Astrocyte (in vitro differentiated cells and primary cell): ENCODE data around the gene MAPKAPK3. TPM values are rescaled to one million over a fixed set of nuclear protein-coding genes. Genes with fewer than 3 reads are reported as not detected.

Experiments used
- DNase-seq: peaks from one replicate; pipeline ENCODE4 v3.0.0-alpha.2; 2010; ENCODE audit warnings: low read depth
- FAIRE-seq: peaks from 2 replicates; lab custom pipeline; 2011; peaks lifted over from hg19 to GRCh38; lab: Jason Lieb, UNC
- H2AFZ ChIP-seq: 2 replicates; pipeline ENCODE4 v1.6.0; 2012; ENCODE audit warnings: low read depth, low read length, inconsistent platforms
- H3K27ac ChIP-seq: 2 replicates; pipeline ENCODE4 v1.5.1; 2011; ENCODE audit warnings: low read depth, low read length, inconsistent platforms
- H3K27me3 ChIP-seq: 2 replicates; pipeline ENCODE4 v1.6.0; 2011; ENCODE audit warnings: low read length, inconsistent platforms; ENCODE audit not compliant: insufficient read depth
- H3K36me3 ChIP-seq: 2 replicates; pipeline ENCODE4 v1.5.1; 2011; ENCODE audit warnings: low read length, inconsistent platforms; ENCODE audit not compliant: insufficient read depth
- H3K4me1 ChIP-seq: 2 replicates; pipeline ENCODE4 v1.5.1; 2011; ENCODE audit warnings: low read length, inconsistent platforms; ENCODE audit not compliant: insufficient read depth
- H3K4me2 ChIP-seq: 2 replicates; pipeline ENCODE4 v1.6.0; 2012; ENCODE audit warnings: low read length, inconsistent platforms
- H3K4me3 ChIP-seq: 2 replicates; pipeline ENCODE4 v1.5.1; 2011; ENCODE audit warnings: low read depth, mild to moderate bottlenecking, low read length, inconsistent platforms; ENCODE audit not compliant: insufficient read depth
- H3K79me2 ChIP-seq: 2 replicates; pipeline ENCODE4 v1.6.0; 2012; ENCODE audit warnings: mild to moderate bottlenecking, low read length, inconsistent platforms; ENCODE audit not compliant: insufficient read depth
- H3K9ac ChIP-seq: 2 replicates; pipeline ENCODE4 v1.6.0; 2012; ENCODE audit warnings: mild to moderate bottlenecking, low read length, inconsistent platforms
- H3K9me3 ChIP-seq: 2 replicates; pipeline ENCODE4 v1.5.1; 2012; ENCODE audit warnings: low read depth, mild to moderate bottlenecking, low read length, inconsistent platforms; ENCODE audit not compliant: insufficient read depth
- H4K20me1 ChIP-seq: 2 replicates; pipeline ENCODE4 v1.6.0; 2012; ENCODE audit warnings: low read length, inconsistent platforms; ENCODE audit not compliant: insufficient read depth
- H3K27ac Mint-ChIP-seq: one replicate; pipeline ENCODE4 v1.8.0; 2021; ENCODE audit warnings: mild to moderate bottlenecking, mixed read lengths; ENCODE audit not compliant: unreplicated experiment
- H3K27me3 Mint-ChIP-seq: one replicate; pipeline ENCODE4 v1.8.0; 2021; ENCODE audit warnings: low read depth, mixed read lengths; ENCODE audit not compliant: unreplicated experiment
- H3K36me3 Mint-ChIP-seq: one replicate; pipeline ENCODE4 v1.8.0; 2021; ENCODE audit warnings: low read depth, mixed read lengths; ENCODE audit not compliant: unreplicated experiment
- H3K4me1 Mint-ChIP-seq: one replicate; pipeline ENCODE4 v1.8.0; 2021; ENCODE audit warnings: low read depth, mixed read lengths; ENCODE audit not compliant: unreplicated experiment
- H3K4me3 Mint-ChIP-seq: one replicate; pipeline ENCODE4 v1.8.0; 2021; ENCODE audit warnings: mild to moderate bottlenecking, moderate library complexity, mixed read lengths; ENCODE audit not compliant: unreplicated experiment
- H3K9me3 Mint-ChIP-seq: one replicate; pipeline ENCODE4 v1.8.0; 2021; ENCODE audit warnings: mild to moderate bottlenecking, mixed read lengths; ENCODE audit not compliant: unreplicated experiment
- CTCF ChIP-seq: IDR thresholded peaks from 2 replicates; pipeline ENCODE4 v1.5.1; 2011; ENCODE audit warnings: low read depth, mild to moderate bottlenecking, inconsistent platforms, low read length, moderate library complexity; ENCODE audit not compliant: insufficient read depth
- EZH2 ChIP-seq: IDR thresholded peaks from 2 replicates; pipeline ENCODE4 v1.6.1; 2012; ENCODE audit warnings: mild to moderate bottlenecking, low read length, inconsistent platforms; ENCODE audit not compliant: insufficient read depth
- total RNA-seq: library from RNA; stranded (reverse); gene quantifications from 2 replicates; pipeline ENCODE4 v1.2.1, GENCODE V29; 2021

The MAPKAPK3 gene
- total RNA-seq, 1 donor from 2014 or later, result 23.4 TPM

GRCh38 chr3:50577348-50577747 lies 39.6 kb upstream of the MAPKAPK3 start:
- Histone ChIP-seq H3K4me3 (no peak overlapping the region), H4K20me1 (no peaks in the 10 kb centered on the region), H3K4me2 (no peak overlapping the region), H2AFZ (no peak overlapping the region), H3K36me3 (peaks cover 2% of the 10 kb centered on the region), H3K27ac (no peak overlapping the region), H3K27me3 (no peaks in the 10 kb centered on the region), H3K9me3 (no peaks in the 10 kb centered on the region), H3K4me1 (no peaks in the 10 kb centered on the region), H3K79me2 (no peaks in the 10 kb centered on the region), H3K9ac (no peak overlapping the region)
- FAIRE-seq (no peak), DNase-seq (no peak)
- Mint-ChIP-seq H3K27ac (no peak overlapping the region), H3K27me3 (no peaks in the 10 kb centered on the region), H3K9me3 (no peaks in the 10 kb centered on the region), H3K36me3 (peaks cover 17% of the 10 kb centered on the region), H3K4me1 (no peaks in the 10 kb centered on the region), H3K4me3 (no peak overlapping the region)
- TF ChIP-seq EZH2 (no peak), CTCF (no peak)

- TF ChIP-seq CTCF, result no peak
- no peak for TF ChIP-seq EZH2
- no peak overlapping the region for H3K4me3 Mint-ChIP-seq
- no peak overlapping the region for H3K27ac Mint-ChIP-seq
- H3K27me3 Mint-ChIP-seq, result no peaks in the 10 kb centered on the region
- no peak overlapping the region for H2AFZ ChIP-seq
- peaks cover 8% of the 10 kb centered on the region for H3K4me1 Mint-ChIP-seq
- H3K4me1 ChIP-seq, result no peaks in the 10 kb centered on the region
- no peaks in the 10 kb centered on the region for H3K27me3 ChIP-seq
- H3K9me3 Mint-ChIP-seq, result no peaks in the 10 kb centered on the region
- no peaks in the 10 kb centered on the region for H3K9me3 ChIP-seq
- DNase-seq (no peak), FAIRE-seq (no peak)
- H3K79me2 ChIP-seq, result no peaks in the 10 kb centered on the region
- H3K27ac ChIP-seq, result no peak overlapping the region
- peaks cover 20% of the 10 kb centered on the region for H3K36me3 Mint-ChIP-seq
- peaks cover 2% of the 10 kb centered on the region for H3K36me3 ChIP-seq
- H3K9ac ChIP-seq, result no peak overlapping the region
- no peaks in the 10 kb centered on the region for H4K20me1 ChIP-seq
- H3K4me2 ChIP-seq, result no peak overlapping the region
- H3K4me3 ChIP-seq, result no peak overlapping the region
Measured at GRCh38 chr3:50580683-50581458, 36.1 kb upstream of the MAPKAPK3 start.

- H3K79me2 ChIP-seq, result no peaks in the 10 kb centered on the region
- FAIRE-seq (no peak), DNase-seq (no peak)
- Mint-ChIP-seq H3K9me3 (no peaks in the 10 kb centered on the region), H3K27ac (no peak overlapping the region), H3K4me3 (no peak overlapping the region), H3K36me3 (peaks cover 20% of the 10 kb centered on the region), H3K4me1 (peaks cover 8% of the 10 kb centered on the region), H3K27me3 (no peaks in the 10 kb centered on the region)
- no peak overlapping the region for H3K27ac ChIP-seq
- TF ChIP-seq EZH2 (no peak), CTCF (no peak)
- H3K4me3 ChIP-seq, result no peak overlapping the region
- no peak overlapping the region for H2AFZ ChIP-seq
- no peaks in the 10 kb centered on the region for H3K4me1 ChIP-seq
- H3K9ac ChIP-seq, result no peak overlapping the region
- H3K36me3 ChIP-seq, result peaks cover 2% of the 10 kb centered on the region
- no peaks in the 10 kb centered on the region for H3K9me3 ChIP-seq
- H4K20me1 ChIP-seq, result no peaks in the 10 kb centered on the region
- no peaks in the 10 kb centered on the region for H3K27me3 ChIP-seq
- H3K4me2 ChIP-seq, result no peak overlapping the region
Measured at GRCh38 chr3:50581459-50581842, 35.5 kb upstream of the MAPKAPK3 start.
